Osteocyte (in vitro differentiated cells): ENCODE data around the gene PRSS33. TPM values are rescaled to one million over a fixed set of nuclear protein-coding genes. Genes with fewer than 3 reads are reported as not detected.

Experiments
- DNase-seq: peaks from one replicate; pipeline ENCODE4 v3.0.0; 2021; ENCODE audit warnings: mixed read lengths; ENCODE audit not compliant: unreplicated experiment; ENCODE audit errors: extremely low spot score
- H3K27ac Mint-ChIP-seq: one replicate; pipeline ENCODE4 v1.8.0; 2021; ENCODE audit warnings: mild to moderate bottlenecking, mixed read lengths; ENCODE audit not compliant: unreplicated experiment
- H3K27me3 Mint-ChIP-seq: one replicate; pipeline ENCODE4 v1.8.0; 2021; ENCODE audit warnings: mixed read lengths; ENCODE audit not compliant: unreplicated experiment
- H3K36me3 Mint-ChIP-seq: one replicate; pipeline ENCODE4 v1.8.0; 2021; ENCODE audit warnings: mixed read lengths; ENCODE audit not compliant: unreplicated experiment
- H3K4me1 Mint-ChIP-seq: one replicate; pipeline ENCODE4 v1.8.0; 2021; ENCODE audit warnings: mixed read lengths; ENCODE audit not compliant: unreplicated experiment
- H3K4me3 Mint-ChIP-seq: one replicate; pipeline ENCODE4 v1.8.0; 2021; ENCODE audit warnings: mild to moderate bottlenecking, moderate library complexity, mixed read lengths; ENCODE audit not compliant: unreplicated experiment
- H3K9me3 Mint-ChIP-seq: one replicate; pipeline ENCODE4 v1.8.0; 2021; ENCODE audit warnings: mixed read lengths; ENCODE audit not compliant: unreplicated experiment
- CTCF ChIP-seq: fragments of 200-600 bp; sonication (generic); IDR thresholded peaks from 2 replicates; pipeline ENCODE4 v1.5.0; 2021; ENCODE audit warnings: antibody characterized with exemption, mild to moderate bottlenecking, moderate library complexity
- total RNA-seq: library from RNA; stranded (reverse); gene quantifications from 2 replicates; pipeline ENCODE4 v1.2.1, GENCODE V29; 2021

The PRSS33 gene
- total RNA-seq, 1 donor from 2014 or later, result not detected

GRCh38 chr16:2828521-2828840 is 41.1 kb upstream of the PRSS33 start:
- H3K27ac Mint-ChIP-seq, result no peak overlapping the region
- no peaks in the 10 kb centered on the region for H3K36me3 Mint-ChIP-seq
- no peaks in the 10 kb centered on the region for H3K9me3 Mint-ChIP-seq
- H3K27me3 Mint-ChIP-seq, result peaks cover 7% of the 10 kb centered on the region
- no peak for TF ChIP-seq CTCF
- H3K4me3 Mint-ChIP-seq, result no peak overlapping the region
- DNase-seq, result no peak
- H3K4me1 Mint-ChIP-seq, result no peaks in the 10 kb centered on the region

DNA sequence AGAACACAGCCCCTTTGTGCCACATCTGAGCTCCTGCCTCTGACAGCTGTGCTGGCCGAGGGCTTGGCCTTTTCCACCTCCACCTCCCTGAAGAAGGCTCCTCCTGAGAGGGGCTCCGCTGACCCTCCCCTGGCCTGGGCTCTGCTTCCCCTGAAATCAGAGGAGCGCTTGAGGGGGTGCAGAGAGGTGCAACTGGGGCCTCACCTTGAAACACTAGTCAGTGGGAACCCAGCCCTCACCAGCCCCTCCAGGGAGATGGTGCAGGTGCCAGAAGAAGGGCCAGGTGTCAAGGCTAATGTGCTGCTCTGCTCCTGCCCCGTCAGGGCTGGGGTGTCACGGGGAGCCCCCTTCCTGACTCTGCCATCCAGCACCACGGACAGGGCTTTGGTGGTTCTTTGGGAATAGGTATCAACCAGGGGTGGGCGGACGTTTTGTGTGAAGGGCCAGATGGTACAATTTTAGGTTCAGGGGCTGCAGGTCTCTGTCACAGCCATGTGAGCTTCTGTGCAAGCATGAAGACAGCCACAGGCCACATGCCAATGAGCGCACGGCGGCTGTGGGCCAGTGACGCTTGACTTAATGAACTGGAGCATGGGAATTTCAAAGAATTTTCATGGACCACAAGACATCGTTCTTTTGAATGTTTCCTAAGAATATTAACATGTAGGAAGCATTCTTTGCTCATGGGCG is 40.6 kb upstream of the PRSS33 start:
- Mint-ChIP-seq H3K4me3 (no peak overlapping the region), H3K4me1 (no peaks in the 10 kb centered on the region), H3K36me3 (no peaks in the 10 kb centered on the region), H3K27ac (no peak overlapping the region), H3K27me3 (peaks cover 11% of the 10 kb centered on the region), H3K9me3 (no peaks in the 10 kb centered on the region)
- DNase-seq, result no peak
- no peak for TF ChIP-seq CTCF

GRCh38 chr16:2827374-2827791 is 40.0 kb upstream of the PRSS33 start:
- Mint-ChIP-seq H3K27ac (no peak overlapping the region), H3K27me3 (peaks cover 14% of the 10 kb centered on the region), H3K36me3 (no peaks in the 10 kb centered on the region), H3K4me3 (no peak overlapping the region), H3K9me3 (no peaks in the 10 kb centered on the region), H3K4me1 (no peaks in the 10 kb centered on the region)
- no peak for TF ChIP-seq CTCF
- no peak for DNase-seq

GRCh38 chr16:2826591-2827373 is 39.4 kb upstream of the PRSS33 start:
- H3K36me3 Mint-ChIP-seq, result no peaks in the 10 kb centered on the region
- DNase-seq, result no peak
- H3K27me3 Mint-ChIP-seq, result peaks cover 15% of the 10 kb centered on the region
- H3K4me1 Mint-ChIP-seq, result no peaks in the 10 kb centered on the region
- no peak overlapping the region for H3K4me3 Mint-ChIP-seq
- H3K27ac Mint-ChIP-seq, result no peak overlapping the region
- H3K9me3 Mint-ChIP-seq, result no peaks in the 10 kb centered on the region
- no peak for TF ChIP-seq CTCF

- Mint-ChIP-seq H3K27me3 (peaks cover 20% of the 10 kb centered on the region), H3K4me1 (no peaks in the 10 kb centered on the region), H3K36me3 (no peaks in the 10 kb centered on the region)
These were observed 38.5 kb upstream of the PRSS33 start for GRCh38 chr16:2825906-2826305.

More at GRCh38 chr16:2825906-2826305, 38.5 kb upstream of the PRSS33 start:
- Mint-ChIP-seq H3K27ac (no peak overlapping the region), H3K9me3 (no peaks in the 10 kb centered on the region), H3K4me3 (no peak overlapping the region)
- no peak for TF ChIP-seq CTCF
- no peak for DNase-seq
